HUES6 (cell line): Measurements from ENCODE around the gene ID3.

Experiments used
- H3K27ac ChIP-seq: 2 replicates; pipeline ENCODE4 v1.7.0; 2013; ENCODE audit warnings: low read depth, mild to moderate bottlenecking, low read length, inconsistent platforms
- H3K27me3 ChIP-seq: 2 replicates; pipeline ENCODE4 v1.6.1; 2013; ENCODE audit warnings: low read length; ENCODE audit not compliant: control insufficient read depth, insufficient read depth
- H3K36me3 ChIP-seq: 2 replicates; pipeline ENCODE4 v1.6.1; 2013; ENCODE audit warnings: low read length; ENCODE audit not compliant: control insufficient read depth, insufficient read depth
- H3K4me1 ChIP-seq: 2 replicates; pipeline ENCODE4 v1.6.1; 2013; ENCODE audit warnings: low read length; ENCODE audit not compliant: control insufficient read depth, insufficient read depth
- H3K4me3 ChIP-seq: 2 replicates; pipeline ENCODE4 v1.5.1; 2013; ENCODE audit warnings: low read depth, low read length
- H3K9ac ChIP-seq: one replicate; pipeline ENCODE4 v1.6.1; 2013; ENCODE audit warnings: mild to moderate bottlenecking, low read length
- H3K9me3 ChIP-seq: 2 replicates; pipeline ENCODE4 v1.6.1; 2013; ENCODE audit warnings: low read depth, low read length; ENCODE audit not compliant: control insufficient read depth, insufficient read depth

Gene ID3

DNA sequence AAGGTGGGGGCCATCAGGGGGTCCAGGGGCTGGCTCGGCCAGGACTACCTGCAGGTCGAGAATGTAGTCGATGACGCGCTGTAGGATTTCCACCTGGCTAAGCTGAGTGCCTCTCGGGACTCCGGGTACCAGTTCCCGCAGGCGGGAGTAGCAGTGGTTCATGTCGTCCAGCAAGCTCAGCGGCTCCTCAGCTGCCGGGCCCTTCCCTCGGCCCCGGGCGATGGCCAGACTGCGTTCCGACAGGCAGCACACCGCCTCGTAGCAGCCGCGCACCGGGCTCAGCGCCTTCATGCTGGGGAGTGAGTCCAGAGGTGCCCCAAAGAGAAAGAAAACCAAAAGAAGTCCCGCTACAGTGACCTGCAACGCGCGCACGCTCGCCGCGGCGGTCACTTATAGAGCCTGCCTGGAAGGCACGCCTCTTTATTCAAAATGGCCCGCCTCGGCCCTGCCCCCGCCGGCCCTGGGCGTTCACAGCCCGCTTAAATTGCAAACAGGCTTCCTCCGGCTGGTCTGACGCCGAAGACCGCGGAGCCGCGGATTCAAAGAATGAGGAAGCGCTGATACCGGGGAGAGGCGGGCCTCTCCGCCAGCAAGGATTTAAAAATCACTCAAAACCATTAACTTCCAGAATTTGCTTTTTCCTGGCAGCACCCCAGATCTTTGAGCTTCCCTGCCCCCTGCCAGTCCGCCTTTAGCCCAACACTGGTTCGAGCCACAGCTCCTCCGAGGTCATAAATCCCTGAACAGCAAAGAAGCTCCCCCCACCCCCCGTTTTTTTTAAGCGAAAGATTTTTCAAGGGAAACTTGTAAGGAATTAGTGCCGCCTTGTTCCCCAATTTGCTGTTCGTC lies at the start of gene ID3:
Gene ID3, minus strand, starts transcription at position 366 of the 849 bp plus-strand sequence. Its CDS starts 75 bp downstream, at position 291.
- peaks cover 63% of the 10 kb centered on the region for H3K4me1 ChIP-seq
- peaks cover 11% of the 10 kb centered on the region; the same call in 1 of the 2 replicates for H3K27me3 ChIP-seq

DNA sequence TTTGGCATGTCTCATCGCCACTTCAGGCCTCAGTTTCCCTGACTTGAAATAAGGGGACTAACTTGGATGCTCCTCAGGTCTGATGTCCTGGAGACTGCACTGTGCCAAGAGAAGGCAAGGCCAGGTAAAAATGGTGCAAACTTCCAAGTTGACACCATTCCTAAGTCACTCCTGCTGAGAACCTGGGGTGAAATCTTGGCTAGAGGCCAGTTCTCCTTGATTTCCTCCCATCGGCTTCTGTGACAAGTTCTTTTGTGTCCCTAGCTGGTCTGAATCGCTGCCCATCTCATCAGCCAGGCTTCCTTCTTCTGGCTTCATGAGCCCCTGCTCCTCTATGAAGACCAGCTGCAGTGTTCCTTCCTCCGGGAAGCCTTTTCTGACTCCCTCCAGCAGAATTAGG lies 48.6 kb upstream of the ID3 start:
- H3K27ac ChIP-seq: no peak overlapping the region
- no peak overlapping the region for H3K4me3 ChIP-seq
- no peaks in the 10 kb centered on the region for H3K27me3 ChIP-seq
- no peaks in the 10 kb centered on the region for H3K36me3 ChIP-seq
- no peak overlapping the region for H3K9ac ChIP-seq
- H3K4me1 ChIP-seq: peaks cover 14% of the 10 kb centered on the region
- H3K9me3 ChIP-seq: no peaks in the 10 kb centered on the region

More for the DNA sequence above, at the start of gene ID3:
- peak within 1 kb of the TSS; percentile 94 for H3K9ac ChIP-seq
- peak within 1 kb of the TSS; percentile 73 for H3K4me3 ChIP-seq
- peak within 1 kb of the TSS; percentile 95; the same call in 1 of the 2 replicates for H3K27ac ChIP-seq
- H3K9me3 ChIP-seq: no peaks in the 10 kb centered on the region
- H3K36me3 ChIP-seq: peaks cover 16% of the 10 kb centered on the region

DNA sequence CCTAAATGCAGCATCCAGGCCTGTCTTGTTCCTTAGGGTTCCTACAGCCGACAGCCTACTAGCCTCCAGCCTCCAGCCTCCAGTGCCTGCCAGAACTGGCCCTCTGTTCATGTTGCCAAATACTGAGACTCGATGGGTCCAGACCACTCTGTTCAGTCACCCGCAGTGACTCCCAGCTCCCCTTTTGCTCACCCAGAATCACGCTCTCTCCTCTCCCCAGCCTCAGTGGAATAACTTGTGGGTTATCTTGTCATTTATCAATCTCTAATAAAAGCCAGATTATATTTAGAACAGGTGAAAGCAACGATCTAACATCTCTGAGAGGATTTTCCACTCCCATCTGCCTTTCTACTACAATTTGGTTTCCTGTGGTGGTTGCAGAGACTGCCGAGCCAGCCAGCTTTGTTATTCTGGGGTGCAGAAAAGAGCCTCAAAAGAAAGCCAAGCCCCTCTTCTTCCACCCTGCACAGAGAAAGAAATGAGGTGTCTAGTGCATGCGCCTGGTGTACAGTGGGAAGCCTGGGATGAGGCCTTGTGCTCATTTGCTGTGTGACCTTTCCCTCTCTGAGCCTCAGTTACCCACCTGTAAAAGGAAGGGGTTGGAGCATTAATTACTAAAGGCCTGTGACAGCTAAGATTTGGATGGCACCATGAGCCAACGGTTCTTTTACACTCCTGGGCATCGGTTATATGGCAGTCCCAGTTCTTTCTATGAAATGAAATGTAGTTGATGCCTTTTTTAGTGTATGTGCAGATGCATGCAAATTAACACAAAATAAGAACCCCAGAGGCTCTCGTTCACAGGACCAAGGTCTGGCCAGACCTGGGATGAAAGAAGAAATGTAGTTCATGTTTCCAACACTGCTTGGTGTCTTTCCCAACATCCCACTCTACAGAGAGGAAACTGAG lies 42.9 kb upstream of the ID3 start:
- Histone ChIP-seq H3K4me1 (peaks cover 36% of the 10 kb centered on the region), H3K27me3 (no peaks in the 10 kb centered on the region), H3K27ac (no peak overlapping the region), H3K9ac (no peak overlapping the region), H3K36me3 (no peaks in the 10 kb centered on the region), H3K4me3 (no peak overlapping the region), H3K9me3 (no peaks in the 10 kb centered on the region)

- Histone ChIP-seq H3K36me3 (no peaks in the 10 kb centered on the region), H3K9me3 (no peaks in the 10 kb centered on the region), H3K4me3 (no peak overlapping the region), H3K27me3 (no peaks in the 10 kb centered on the region), H3K4me1 (peaks cover 45% of the 10 kb centered on the region), H3K27ac (no peak overlapping the region), H3K9ac (no peak overlapping the region)
Measured at GRCh38 chr1:23601135-23601967, 42.0 kb upstream of the ID3 start.

DNA sequence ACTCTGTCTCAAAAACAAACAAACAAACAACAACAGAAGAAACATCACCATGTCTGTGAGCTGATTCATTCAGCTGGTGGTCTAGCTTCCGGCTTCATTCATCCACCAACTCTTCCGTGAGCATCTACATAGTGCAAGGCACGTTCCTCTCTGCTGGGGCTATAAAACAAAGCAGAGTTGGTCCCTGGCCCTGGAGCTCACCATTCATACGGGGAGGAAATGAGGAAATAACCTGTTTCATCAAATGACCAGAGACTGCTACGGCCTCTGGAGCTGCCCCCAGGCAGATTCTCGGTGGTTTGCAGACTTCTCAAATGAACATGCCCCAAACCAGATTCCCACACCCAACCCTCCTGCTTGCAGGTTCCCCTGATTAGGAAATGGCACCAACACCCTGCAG lies 41.0 kb upstream of the ID3 start:
- Histone ChIP-seq H3K9ac (no peak overlapping the region), H3K27ac (no peak overlapping the region), H3K36me3 (no peaks in the 10 kb centered on the region), H3K27me3 (no peaks in the 10 kb centered on the region), H3K4me3 (no peak overlapping the region), H3K9me3 (no peaks in the 10 kb centered on the region), H3K4me1 (peaks cover 48% of the 10 kb centered on the region)

- H3K4me3 ChIP-seq: peak overlapping the region; percentile 24; the same call in 1 of the 2 replicates
- H3K9me3 ChIP-seq: no peaks in the 10 kb centered on the region
- no peaks in the 10 kb centered on the region for H3K27me3 ChIP-seq
- no peaks in the 10 kb centered on the region for H3K36me3 ChIP-seq
- H3K27ac ChIP-seq: peak overlapping the region; percentile 91
- peaks cover 55% of the 10 kb centered on the region for H3K4me1 ChIP-seq
- H3K9ac ChIP-seq: peak overlapping the region; percentile 68
Measured at GRCh38 chr1:23599125-23599524, 39.8 kb upstream of the ID3 start.

DNA sequence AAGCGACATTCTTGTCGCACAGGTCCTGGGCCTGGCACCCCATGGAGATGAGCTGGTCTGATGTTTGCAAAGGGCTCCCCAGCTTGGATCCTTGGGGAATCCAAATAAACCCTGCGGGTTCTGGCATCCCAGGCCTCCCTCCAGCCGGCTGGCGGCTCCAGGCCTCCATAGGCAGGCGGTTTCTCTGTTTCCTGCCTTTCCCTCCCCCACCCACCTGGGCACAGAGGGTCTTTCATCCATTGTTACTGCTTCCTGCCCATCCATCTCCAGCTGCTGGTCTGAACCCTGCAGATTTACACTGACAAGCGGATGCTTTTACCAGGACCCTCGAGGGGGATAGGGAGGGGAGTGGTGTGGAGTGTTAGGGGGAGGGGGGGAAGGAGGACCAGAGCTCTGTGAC lies 39.1 kb upstream of the ID3 start:
- peaks cover 60% of the 10 kb centered on the region for H3K4me1 ChIP-seq
- peak overlapping the region; percentile 59 for H3K9ac ChIP-seq
- no peaks in the 10 kb centered on the region for H3K9me3 ChIP-seq
- H3K36me3 ChIP-seq: no peaks in the 10 kb centered on the region
- H3K27ac ChIP-seq: peak overlapping the region; percentile 91
- H3K27me3 ChIP-seq: no peaks in the 10 kb centered on the region
- H3K4me3 ChIP-seq: no peak overlapping the region

DNA sequence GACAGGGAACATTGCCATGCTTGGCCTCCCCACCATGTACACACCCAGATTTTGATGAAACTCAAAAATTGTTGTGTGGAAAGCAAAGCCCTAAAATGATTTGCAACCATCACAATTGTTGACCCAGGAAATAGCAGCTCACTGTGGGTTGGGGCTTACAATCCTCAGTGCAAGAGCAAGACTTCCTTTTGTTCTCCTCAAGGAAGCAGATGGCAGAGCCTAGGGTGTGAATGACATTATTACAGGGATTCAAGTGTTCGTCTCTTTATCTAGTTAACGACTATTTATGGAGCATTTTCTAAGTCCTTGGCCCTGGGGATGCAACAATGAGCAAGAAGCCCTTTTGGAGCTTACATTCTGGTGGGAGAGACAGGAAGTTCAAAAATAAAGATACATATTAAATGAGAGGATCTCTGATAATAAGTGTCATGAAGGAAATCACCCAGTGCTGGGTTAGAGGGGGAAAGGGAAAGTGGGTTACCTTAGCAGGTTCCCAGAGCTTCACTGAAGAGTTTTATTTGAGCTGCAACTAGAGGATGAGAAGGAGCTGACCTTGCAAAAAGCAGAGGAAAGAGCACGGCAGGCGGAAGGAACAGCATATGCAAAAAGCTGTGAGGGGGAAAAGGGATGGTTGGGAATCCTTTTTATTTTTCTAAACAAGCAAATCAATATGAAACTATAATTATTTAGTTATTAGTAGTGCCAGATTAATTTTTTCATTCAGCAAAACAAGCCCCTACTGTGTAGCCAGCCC lies 38.5 kb upstream of the ID3 start:
- no peaks in the 10 kb centered on the region for H3K27me3 ChIP-seq
- no peaks in the 10 kb centered on the region for H3K9me3 ChIP-seq
- H3K27ac ChIP-seq: peak overlapping the region; percentile 91; the same call in 1 of the 2 replicates
- H3K4me3 ChIP-seq: peak overlapping the region; percentile 15; the same call in 1 of the 2 replicates
- peak overlapping the region; percentile 59 for H3K9ac ChIP-seq
- H3K4me1 ChIP-seq: peaks cover 63% of the 10 kb centered on the region
- no peaks in the 10 kb centered on the region for H3K36me3 ChIP-seq

DNA sequence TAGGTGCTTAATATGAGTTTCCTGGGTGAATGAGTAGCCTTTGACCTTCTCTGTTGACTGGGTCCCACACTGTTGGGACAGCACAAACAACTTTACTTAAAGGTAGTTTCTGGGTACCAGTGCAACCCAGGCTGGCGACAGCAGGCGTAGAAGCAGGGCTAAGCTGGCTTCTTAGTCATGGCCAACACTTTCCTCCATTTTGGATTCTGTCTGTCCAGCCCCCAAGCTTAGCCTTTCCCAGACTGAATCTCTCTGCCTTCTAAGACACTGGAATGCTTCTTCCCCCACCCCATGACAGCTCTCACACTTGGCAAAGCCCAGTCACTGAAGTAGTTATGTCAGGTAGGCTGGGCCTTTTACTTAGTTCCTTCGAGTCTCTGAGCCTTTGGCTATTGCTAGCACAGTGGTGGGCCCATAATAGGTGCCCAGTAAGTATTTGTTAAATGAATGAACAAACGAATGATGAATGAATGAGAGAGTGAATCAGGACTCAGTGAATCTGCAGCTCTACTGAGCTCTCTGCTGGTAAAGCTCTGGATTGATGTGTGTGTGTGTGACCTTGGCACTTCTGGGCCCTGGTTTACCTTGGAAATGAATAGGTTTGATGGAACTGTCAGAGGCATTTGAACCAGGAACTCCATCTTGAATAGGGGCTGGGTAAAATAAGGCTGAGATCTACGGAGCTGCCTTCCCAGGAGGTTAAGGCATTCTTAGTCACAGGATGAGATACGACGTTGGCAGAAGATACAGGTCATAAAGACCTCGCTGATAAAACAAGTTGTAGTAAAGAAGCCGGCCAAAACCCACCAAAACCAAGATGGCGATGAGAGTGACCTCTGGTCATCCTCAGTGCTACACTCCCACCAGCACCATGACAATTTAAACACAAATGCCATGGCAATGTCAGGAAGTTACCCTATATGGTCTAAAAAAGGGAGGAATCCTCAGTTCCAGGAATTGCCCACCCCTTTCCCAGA lies 37.4 kb upstream of the ID3 start:
- peak overlapping the region; percentile 91; the same call in 1 of the 2 replicates for H3K27ac ChIP-seq
- no peaks in the 10 kb centered on the region for H3K27me3 ChIP-seq
- no peak overlapping the region for H3K4me3 ChIP-seq
- H3K9ac ChIP-seq: peak overlapping the region; percentile 41
- no peaks in the 10 kb centered on the region for H3K36me3 ChIP-seq
- no peaks in the 10 kb centered on the region for H3K9me3 ChIP-seq
- H3K4me1 ChIP-seq: peaks cover 73% of the 10 kb centered on the region
